Suprapubic skin (tissue), 4 donors: Measurements from ENCODE around the gene SPACA6.

Experiments used
- EP300 ChIP-seq: sonication (generic); formaldehyde crosslinking; IDR thresholded peaks from one replicate; pipeline ENCODE4 v1.6.1; 2017; ENCODE audit warnings: antibody characterized with exemption
- POLR2A ChIP-seq, 2 donors: fragments of 450-650 bp; IDR thresholded peaks; one replicate each; pipeline ENCODE4 v1.6.1; 2017; ENCODE audit warnings: antibody characterized with exemption in 2 of 2, mild to moderate bottlenecking in 2 of 2, moderate library complexity in 2 of 2
- POLR2AphosphoS5 ChIP-seq, 3 donors: sonication (generic); formaldehyde crosslinking; IDR thresholded peaks; one replicate each; pipeline ENCODE4 v1.6.1; 2017; ENCODE audit warnings: antibody characterized with exemption in 3 of 3
- TF ChIP-seq, protein P1 (sequence below), 2 donors: fragments of 200-600 bp in 1 of 2; fragments of 450-650 bp in 1 of 2; sonication (generic) in 1 of 2; IDR thresholded peaks; one replicate each; pipeline ENCODE4 v1.5.1; 2016 to 2019; ENCODE audit warnings: antibody characterized with exemption in 2 of 2, mild to moderate bottlenecking in 1 of 2, moderate library complexity in 1 of 2

DNA sequence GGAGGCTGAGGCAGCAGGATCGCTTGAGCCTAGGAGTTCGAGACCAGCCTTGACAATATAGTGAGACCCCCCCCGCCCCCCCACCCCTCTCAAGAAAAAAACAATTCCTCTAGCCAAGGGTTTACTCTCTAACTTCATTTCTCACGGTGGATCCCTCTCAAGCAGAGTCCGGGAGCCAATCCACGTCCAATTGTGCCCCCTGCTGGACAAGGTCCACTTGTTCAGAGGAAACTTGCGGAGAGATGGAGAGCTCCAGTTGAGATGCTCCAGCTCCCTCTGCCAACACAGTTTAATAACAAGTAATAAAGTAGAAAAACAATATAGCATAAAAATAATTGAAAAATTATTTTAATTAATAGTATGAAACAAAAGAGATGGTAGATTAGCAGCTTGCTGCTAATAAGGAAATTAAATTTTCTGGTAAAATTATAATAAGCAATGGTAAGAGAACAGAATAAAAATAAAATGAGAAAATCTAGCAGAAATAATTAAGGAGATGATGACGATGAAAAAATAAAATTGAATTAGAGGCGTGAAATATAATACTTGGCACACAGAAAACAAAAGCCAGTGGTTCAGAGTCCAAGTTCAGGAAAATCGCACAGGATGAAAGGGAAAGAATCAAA lies 32.0 kb upstream of the SPACA6 start:
- TF ChIP-seq, protein P1, sequence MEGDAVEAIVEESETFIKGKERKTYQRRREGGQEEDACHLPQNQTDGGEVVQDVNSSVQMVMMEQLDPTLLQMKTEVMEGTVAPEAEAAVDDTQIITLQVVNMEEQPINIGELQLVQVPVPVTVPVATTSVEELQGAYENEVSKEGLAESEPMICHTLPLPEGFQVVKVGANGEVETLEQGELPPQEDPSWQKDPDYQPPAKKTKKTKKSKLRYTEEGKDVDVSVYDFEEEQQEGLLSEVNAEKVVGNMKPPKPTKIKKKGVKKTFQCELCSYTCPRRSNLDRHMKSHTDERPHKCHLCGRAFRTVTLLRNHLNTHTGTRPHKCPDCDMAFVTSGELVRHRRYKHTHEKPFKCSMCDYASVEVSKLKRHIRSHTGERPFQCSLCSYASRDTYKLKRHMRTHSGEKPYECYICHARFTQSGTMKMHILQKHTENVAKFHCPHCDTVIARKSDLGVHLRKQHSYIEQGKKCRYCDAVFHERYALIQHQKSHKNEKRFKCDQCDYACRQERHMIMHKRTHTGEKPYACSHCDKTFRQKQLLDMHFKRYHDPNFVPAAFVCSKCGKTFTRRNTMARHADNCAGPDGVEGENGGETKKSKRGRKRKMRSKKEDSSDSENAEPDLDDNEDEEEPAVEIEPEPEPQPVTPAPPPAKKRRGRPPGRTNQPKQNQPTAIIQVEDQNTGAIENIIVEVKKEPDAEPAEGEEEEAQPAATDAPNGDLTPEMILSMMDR (IDR thresholded peaks at IDR 0.05): peak in 1 of 2 donors; percentile 38
- TF ChIP-seq POLR2AphosphoS5 (IDR thresholded peaks at IDR 0.05): no peak
- no peak for TF ChIP-seq EP300
- TF ChIP-seq POLR2A (IDR thresholded peaks at IDR 0.05): no peak
